Myometrial cell (primary cell): Measurements from ENCODE around the gene HAPLN2. TPM values are rescaled to one million over a fixed set of nuclear protein-coding genes. Genes with fewer than 3 reads are reported as not detected.

Experiments
- total RNA-seq: library from RNA; depleted of rRNA; stranded (reverse); fragments of >200 nt; gene quantifications from 2 replicates; pipeline ENCODE4 v1.2.3, GENCODE V29; 2015

The HAPLN2 gene
- not detected in 2 replicates for total RNA-seq

GRCh38 chr1:156618853-156619581 is at the start of gene HAPLN2:
HAPLN2 (plus strand) TSS chr1:156619415; CDS start chr1:156623491, 4,076 bp downstream.

GRCh38 chr1:156571919-156572662 is 47.1 kb upstream of the HAPLN2 start, which contains the start of gene IQGAP3:
IQGAP3 (minus strand) TSS chr1:156572565; CDS start chr1:156572529, 36 bp downstream.

GRCh38 chr1:156579472-156579871 is 39.7 kb upstream of the HAPLN2 start, which contains the start of gene TTC24:
TTC24 (plus strand) TSS chr1:156579723; CDS start chr1:156581365, 1,642 bp downstream.

GRCh38 chr1:156591432-156592157 is 27.6 kb upstream of the HAPLN2 start, which contains the start of gene NAXE:
NAXE (plus strand) TSS chr1:156591776; CDS start chr1:156591805, 29 bp downstream.

GRCh38 chr1:156601122-156601830 is 17.9 kb upstream of the HAPLN2 start, which contains the start of gene GPATCH4:
GPATCH4 (minus strand) TSS chr1:156601479.

GRCh38 chr1:156641761-156642264 is 22.6 kb downstream of the HAPLN2 start, which contains the start of gene BCAN:
BCAN (plus strand) TSS chr1:156642117; CDS start chr1:156646055, 3,938 bp downstream.

Other genes with a start within 250 kb of the HAPLN2 start
- 10.4 and 21.1 TPM in 2 replicates for gene MEF2D, start 118.6 kb upstream of the HAPLN2 start, total RNA-seq
- 24.8 and 29.4 TPM in 2 replicates for gene IQGAP3, start 46.9 kb upstream of the HAPLN2 start, total RNA-seq
- gene TTC24, start 39.7 kb upstream of the HAPLN2 start, total RNA-seq: not detected in 2 replicates
- 76.2 and 93.1 TPM in 2 replicates for gene NAXE, start 27.6 kb upstream of the HAPLN2 start, total RNA-seq
- gene GPATCH4, start 17.9 kb upstream of the HAPLN2 start, total RNA-seq: 9.8 and 17.9 TPM in 2 replicates
- gene BCAN, start 22.7 kb downstream of the HAPLN2 start, total RNA-seq: not detected in 2 replicates
- 50.5 and 65.4 TPM in 2 replicates for gene NES, start 58.0 kb downstream of the HAPLN2 start, total RNA-seq
- 38.1 and 39.7 TPM in 2 replicates for gene CRABP2, start 86.2 kb downstream of the HAPLN2 start, total RNA-seq
- gene METTL25B, start 109.1 kb downstream of the HAPLN2 start, total RNA-seq: 10.7 and 11.9 TPM in 2 replicates
- 8.6 and 16.1 TPM in 2 replicates for gene ISG20L2, start 109.4 kb downstream of the HAPLN2 start, total RNA-seq
- gene MRPL24, start 121.7 kb downstream of the HAPLN2 start, total RNA-seq: 95.7 and 127 TPM in 2 replicates
- gene HDGF, start 132.3 kb downstream of the HAPLN2 start, total RNA-seq: 222 and 227 TPM in 2 replicates
- 35.3 and 36.3 TPM in 2 replicates for gene PRCC, start 148.1 kb downstream of the HAPLN2 start, total RNA-seq
- gene SH2D2A, start 197.4 kb downstream of the HAPLN2 start, total RNA-seq: 0.86 TPM in 1 of 2 replicates, not detected in the other
- gene INSRR, start 239.7 kb downstream of the HAPLN2 start, total RNA-seq: not detected in 2 replicates
- gene NTRK1, start 241.4 kb downstream of the HAPLN2 start, total RNA-seq: 1.2 TPM in 1 of 2 replicates, not detected in the other